Ovary (tissue), 9 donors: ENCODE data around the gene ABCA13. TPM values are rescaled to one million over a fixed set of nuclear protein-coding genes. Genes with fewer than 3 reads are reported as not detected.

Experiments
- DNase-seq, 5 donors: peaks; one replicate each; pipeline ENCODE4 v3.0.0-alpha.2; 2019 to 2020
- H3K27ac ChIP-seq, 2 donors: fragments of 200-600 bp; one replicate each; pipeline versions ENCODE4 v1.5.1 to v1.8.0; 2019 to 2022
- H3K27me3 ChIP-seq: fragments of 200-600 bp; one replicate; pipeline ENCODE4 v1.8.0; 2022
- H3K36me3 ChIP-seq: fragments of 200-600 bp; sonication (generic); one replicate; pipeline ENCODE4 v1.5.1; 2019
- H3K4me1 ChIP-seq: one replicate; pipeline ENCODE4 v1.8.1; 2013; ENCODE audit warnings: mild to moderate bottlenecking, moderate library complexity; ENCODE audit not compliant: insufficient read depth
- H3K4me3 ChIP-seq: fragments of 200-600 bp; sonication (generic); one replicate; pipeline ENCODE4 v1.5.1; 2017
- H3K9me3 ChIP-seq, 2 donors: fragments of 200-600 bp in 1 of 2; sonication (generic) in 1 of 2; one replicate each; pipeline versions ENCODE4 v1.5.1 to v1.8.1; 2013 to 2019; ENCODE audit warnings: mild to moderate bottlenecking in 1 of 2, moderate library complexity in 1 of 2
- CTCF ChIP-seq, 3 donors: fragments of 450-650 bp in 2 of 3; fragments of 200-600 bp in 1 of 3; IDR thresholded peaks; one replicate each; pipeline versions ENCODE4 v1.5.1 to v1.8.0; 2016 to 2022; ENCODE audit warnings: antibody characterized with exemption in 3 of 3, mild to moderate bottlenecking in 1 of 3
- EP300 ChIP-seq: sonication (generic); formaldehyde crosslinking; IDR thresholded peaks from one replicate; pipeline ENCODE4 v1.6.1; 2017; ENCODE audit warnings: antibody characterized with exemption
- POLR2A ChIP-seq: fragments of 450-650 bp; IDR thresholded peaks from one replicate; pipeline ENCODE4 v1.6.1; 2017; ENCODE audit warnings: antibody characterized with exemption, mild to moderate bottlenecking, moderate library complexity
- WGBS, 3 donors: extraction: QIAGEN DNeasy Blood & Tissue Kit in 1 of 3; methylation state at CpG; one replicate each; pipeline versions ENCODE4 v1.1.5 to v1.1.7; 2013 to 2017; 5-methylcytosine and 5-hydroxymethylcytosine counted together
- intact Hi-C, 4 donors: fragments of 100-400 bp; cut with DNase I; formaldehyde crosslinking; loops; one replicate each; pipeline versions ENCODE4 v1.11.0 to v1.15.1; 2022 to 2023
- polyA plus RNA-seq, 2 donors: library from polyadenylated mRNA; stranded (reverse); fragments of 200-250 nt in 1 of 2; fragments of 350-450 nt in 1 of 2; fragmentation: Illumina TruSeq in 1 of 2; extraction: RNeasy Lipid Tissue Mini Kit (QIAGEN cat#74804) in 1 of 2; gene quantifications; one replicate each; pipeline ENCODE4 v1.2.3, GENCODE V29; 2013 to 2014
- total RNA-seq, 7 donors: library from RNA; depleted of rRNA in 2 of 7; stranded (reverse); fragments of >200 nt in 2 of 7; fragmentation: NEBNext Ultra II Directional in 3 of 7; extraction: Animal tissue kit (Norgen Biotek cat#: 25700) in 3 of 7; gene quantifications; one replicate each; pipeline versions ENCODE4 v1.1.0 to v1.2.4, GENCODE V29; 2016 to 2023
- donor health status: DM: no; HTN: no; CAD: no; lungs with moderate emphysema.
- donor health status: DM: no; HTN: no; CAD: no.
- donor health status: Bipolar disorder and iron deficiency.
- donor health status: DM: yes; HTN: yes; CAD: no.
- donor health status: DM: no; HTN: no; CAD: no.
- donor health status: DM: yes; HTN: yes; CAD: no.

ABCA13 gene
- total and polyA plus RNA-seq, 9 donors = 0.02 to 4.1 (median 0.20) TPM

GRCh38 chr7:48506569-48506968, 335.3 kb downstream of the ABCA13 start:
- H3K36me3 ChIP-seq = no peaks in the 10 kb centered on the region
- no peak overlapping the region for H3K27ac ChIP-seq
- no peak overlapping the region for H3K4me3 ChIP-seq
- no peaks in the 10 kb centered on the region for H3K27me3 ChIP-seq
- TF ChIP-seq POLR2A = no peak
- no peak for TF ChIP-seq EP300
- TF ChIP-seq CTCF (IDR thresholded peaks at IDR 0.05) = no peak
- no peaks in the 10 kb centered on the region for H3K9me3 ChIP-seq
- intact Hi-C loops = no loop called here
- no peaks in the 10 kb centered on the region for H3K4me1 ChIP-seq
- no peak for DNase-seq
- WGBS, 3 donors = 85 to 90% (median 88%) methylated on average over 4 of the region's 4 CpGs

- no peaks in the 10 kb centered on the region for H3K4me1 ChIP-seq
- TF ChIP-seq EP300 = no peak
- DNase-seq = no peak
- intact Hi-C loops = no loop called here
- no peak overlapping the region for H3K27ac ChIP-seq
- H3K36me3 ChIP-seq = no peaks in the 10 kb centered on the region
- H3K4me3 ChIP-seq = no peak overlapping the region
- no peaks in the 10 kb centered on the region for H3K27me3 ChIP-seq
- H3K9me3 ChIP-seq = no peaks in the 10 kb centered on the region
- WGBS, 3 donors = 1 to 12% (median 4%) methylated on average over 12 of the region's 12 CpGs
These were observed 339.8 kb downstream of the ABCA13 start for GRCh38 chr7:48511080-48511479.

GRCh38 chr7:48512892-48513291, 341.6 kb downstream of the ABCA13 start:
- Histone ChIP-seq H3K36me3 (no peaks in the 10 kb centered on the region), H3K9me3 (no peaks in the 10 kb centered on the region), H3K4me3 (no peak overlapping the region), H3K4me1 (no peaks in the 10 kb centered on the region), H3K27ac (no peak overlapping the region), H3K27me3 (no peaks in the 10 kb centered on the region)
- no peak for DNase-seq
- intact Hi-C loops = no loop called here
- TF ChIP-seq EP300 (no peak), POLR2A (no peak), CTCF (IDR thresholded peaks at IDR 0.05) (no peak)
- WGBS, 3 donors = 63 to 81% (median 74%) methylated on average over 6 of the region's 6 CpGs

GRCh38 chr7:48515171-48515570, 343.9 kb downstream of the ABCA13 start:
- H3K27ac ChIP-seq = no peak overlapping the region
- intact Hi-C loops = no loop called here
- H3K4me3 ChIP-seq = no peak overlapping the region
- no peaks in the 10 kb centered on the region for H3K4me1 ChIP-seq
- 83 to 84% (median 83%) methylated on average over 3 of the region's 3 CpGs for WGBS, 3 donors
- no peaks in the 10 kb centered on the region for H3K9me3 ChIP-seq
- no peak for TF ChIP-seq EP300
- no peak for TF ChIP-seq POLR2A
- TF ChIP-seq CTCF (IDR thresholded peaks at IDR 0.05) = no peak
- no peak for DNase-seq
- H3K27me3 ChIP-seq = no peaks in the 10 kb centered on the region
- no peaks in the 10 kb centered on the region for H3K36me3 ChIP-seq

GRCh38 chr7:48518092-48518491, 346.8 kb downstream of the ABCA13 start:
- no peak for DNase-seq
- Histone ChIP-seq H3K36me3 (no peaks in the 10 kb centered on the region), H3K9me3 (no peaks in the 10 kb centered on the region), H3K4me1 (no peaks in the 10 kb centered on the region), H3K4me3 (no peak overlapping the region), H3K27ac (no peak overlapping the region), H3K27me3 (no peaks in the 10 kb centered on the region)
- intact Hi-C loops = no loop called here
- WGBS, 3 donors = 44 to 56% (median 51%) methylated on average over 2 of the region's 2 CpGs
- no peak for TF ChIP-seq CTCF (IDR thresholded peaks at IDR 0.05)
- no peak for TF ChIP-seq EP300
- TF ChIP-seq POLR2A = no peak
